Vagina (tissue), 2 donors: ENCODE measurements around the gene FASTK.

Experiments used
- POLR2A ChIP-seq, 2 donors: fragments of 450-650 bp; IDR thresholded peaks; one replicate each; pipeline ENCODE4 v1.6.1; 2017; ENCODE audit warnings: antibody characterized with exemption in 2 of 2, mild to moderate bottlenecking in 2 of 2, moderate library complexity in 2 of 2
- TF ChIP-seq, protein P1 (sequence below), 3 experiments: fragments of 450-650 bp in 2 of 3; fragments of 200-600 bp in 1 of 3; sonication (generic) in 1 of 3; IDR thresholded peaks; one replicate each; pipeline ENCODE4 v1.5.1; 2017 to 2019; ENCODE audit warnings: antibody characterized with exemption in 3 of 3, mild to moderate bottlenecking in 2 of 3, moderate library complexity in 2 of 3

DNA sequence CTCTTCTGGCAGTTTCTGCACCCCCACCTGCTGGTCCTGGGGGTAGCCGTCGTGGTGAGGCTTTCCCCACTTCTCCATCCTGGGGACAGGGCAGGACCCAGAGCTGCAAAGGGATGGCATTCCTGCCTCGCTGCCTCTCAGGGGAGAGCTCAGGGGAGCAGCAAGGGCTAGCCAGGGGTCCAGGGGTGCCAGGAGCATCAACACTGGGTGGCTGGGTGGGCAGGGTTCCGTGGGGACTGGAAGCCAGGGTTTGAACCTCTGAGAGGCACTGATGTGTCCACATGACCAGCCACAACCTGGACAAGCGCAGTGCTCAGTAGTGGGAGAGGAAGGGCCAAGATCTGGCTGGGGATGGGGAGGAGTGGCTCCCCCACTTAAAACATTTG lies 46.8 kb downstream of the FASTK start:
- TF ChIP-seq, protein P1, sequence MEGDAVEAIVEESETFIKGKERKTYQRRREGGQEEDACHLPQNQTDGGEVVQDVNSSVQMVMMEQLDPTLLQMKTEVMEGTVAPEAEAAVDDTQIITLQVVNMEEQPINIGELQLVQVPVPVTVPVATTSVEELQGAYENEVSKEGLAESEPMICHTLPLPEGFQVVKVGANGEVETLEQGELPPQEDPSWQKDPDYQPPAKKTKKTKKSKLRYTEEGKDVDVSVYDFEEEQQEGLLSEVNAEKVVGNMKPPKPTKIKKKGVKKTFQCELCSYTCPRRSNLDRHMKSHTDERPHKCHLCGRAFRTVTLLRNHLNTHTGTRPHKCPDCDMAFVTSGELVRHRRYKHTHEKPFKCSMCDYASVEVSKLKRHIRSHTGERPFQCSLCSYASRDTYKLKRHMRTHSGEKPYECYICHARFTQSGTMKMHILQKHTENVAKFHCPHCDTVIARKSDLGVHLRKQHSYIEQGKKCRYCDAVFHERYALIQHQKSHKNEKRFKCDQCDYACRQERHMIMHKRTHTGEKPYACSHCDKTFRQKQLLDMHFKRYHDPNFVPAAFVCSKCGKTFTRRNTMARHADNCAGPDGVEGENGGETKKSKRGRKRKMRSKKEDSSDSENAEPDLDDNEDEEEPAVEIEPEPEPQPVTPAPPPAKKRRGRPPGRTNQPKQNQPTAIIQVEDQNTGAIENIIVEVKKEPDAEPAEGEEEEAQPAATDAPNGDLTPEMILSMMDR (IDR thresholded peaks at IDR 0.05), result no peak
- TF ChIP-seq POLR2A (IDR thresholded peaks at IDR 0.05), result no peak
